Measurements from ENCODE around the gene ITGBL1. TPM values are rescaled to one million over a fixed set of nuclear protein-coding genes. Genes with fewer than 3 reads are reported as not detected.

Gene ITGBL1
- total and polyA plus RNA-seq, 2 experiments from 2014 or later: 0.29 TPM; not detected in 1

DNA sequence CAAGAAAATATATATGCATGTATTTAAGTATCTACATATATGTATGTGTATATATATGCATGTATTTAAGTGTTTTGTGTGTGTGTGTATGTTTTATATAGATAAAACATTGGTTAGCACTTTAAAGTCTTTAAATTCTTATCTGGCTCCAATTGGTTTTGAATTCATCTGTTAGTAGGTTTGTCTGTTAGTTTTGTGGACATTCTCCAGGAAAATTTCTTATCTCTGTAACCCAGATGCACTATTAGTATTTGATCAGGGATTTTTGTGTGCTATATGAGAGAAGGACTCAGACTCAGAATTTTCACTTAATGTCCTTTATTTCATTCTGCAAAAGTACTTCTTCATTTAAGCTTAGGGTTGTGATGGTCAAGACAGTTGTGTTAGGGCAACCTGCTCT, 103.1 kb downstream of the ITGBL1 start:
- Histone ChIP-seq H3K4me3 (no peak overlapping the region), H3K4me1 (ENCODE audit: insufficient read depth) (no peaks in the 10 kb centered on the region), H2AFZ (no peak overlapping the region), H3K36me3 (ENCODE audit: insufficient read depth) (no peaks in the 10 kb centered on the region), H3K27ac (ENCODE audit: low read depth) (no peak overlapping the region), H4K20me1 (replicated peaks; ENCODE audit: insufficient read depth) (no peaks in the 10 kb centered on the region), H3K79me2 (replicated peaks; ENCODE audit: insufficient read depth) (no peaks in the 10 kb centered on the region), H3K4me2 (no peak overlapping the region), H3K27me3 (ENCODE audit: insufficient read depth) (no peaks in the 10 kb centered on the region), H3K9me2 (ENCODE audit: insufficient read depth) (no peaks in the 10 kb centered on the region), H3F3A (replicated peaks; ENCODE audit: low read depth) (no peaks in the 10 kb centered on the region)
- Mint-ChIP-seq H3K27ac (no peak overlapping the region), H3K9me3 (no peaks in the 10 kb centered on the region), H3K36me3 (ENCODE audit: low read depth) (no peaks in the 10 kb centered on the region), H3K4me3 (no peak overlapping the region), H3K4me1 (peaks cover 9% of the 10 kb centered on the region; the same call in 2 of the 3 replicates), H3K27me3 (ENCODE audit: insufficient read depth, low read depth, poor library complexity) (peaks cover 3% of the 10 kb centered on the region)
- DNase-seq (ENCODE audit: low spot score) (no peak), ATAC-seq (no peak)
- TF ChIP-seq EZH2 (IDR thresholded peaks at IDR 0.05; ENCODE audit: low read depth, unreplicated experiment): no peak
- TF ChIP-seq, protein P1, sequence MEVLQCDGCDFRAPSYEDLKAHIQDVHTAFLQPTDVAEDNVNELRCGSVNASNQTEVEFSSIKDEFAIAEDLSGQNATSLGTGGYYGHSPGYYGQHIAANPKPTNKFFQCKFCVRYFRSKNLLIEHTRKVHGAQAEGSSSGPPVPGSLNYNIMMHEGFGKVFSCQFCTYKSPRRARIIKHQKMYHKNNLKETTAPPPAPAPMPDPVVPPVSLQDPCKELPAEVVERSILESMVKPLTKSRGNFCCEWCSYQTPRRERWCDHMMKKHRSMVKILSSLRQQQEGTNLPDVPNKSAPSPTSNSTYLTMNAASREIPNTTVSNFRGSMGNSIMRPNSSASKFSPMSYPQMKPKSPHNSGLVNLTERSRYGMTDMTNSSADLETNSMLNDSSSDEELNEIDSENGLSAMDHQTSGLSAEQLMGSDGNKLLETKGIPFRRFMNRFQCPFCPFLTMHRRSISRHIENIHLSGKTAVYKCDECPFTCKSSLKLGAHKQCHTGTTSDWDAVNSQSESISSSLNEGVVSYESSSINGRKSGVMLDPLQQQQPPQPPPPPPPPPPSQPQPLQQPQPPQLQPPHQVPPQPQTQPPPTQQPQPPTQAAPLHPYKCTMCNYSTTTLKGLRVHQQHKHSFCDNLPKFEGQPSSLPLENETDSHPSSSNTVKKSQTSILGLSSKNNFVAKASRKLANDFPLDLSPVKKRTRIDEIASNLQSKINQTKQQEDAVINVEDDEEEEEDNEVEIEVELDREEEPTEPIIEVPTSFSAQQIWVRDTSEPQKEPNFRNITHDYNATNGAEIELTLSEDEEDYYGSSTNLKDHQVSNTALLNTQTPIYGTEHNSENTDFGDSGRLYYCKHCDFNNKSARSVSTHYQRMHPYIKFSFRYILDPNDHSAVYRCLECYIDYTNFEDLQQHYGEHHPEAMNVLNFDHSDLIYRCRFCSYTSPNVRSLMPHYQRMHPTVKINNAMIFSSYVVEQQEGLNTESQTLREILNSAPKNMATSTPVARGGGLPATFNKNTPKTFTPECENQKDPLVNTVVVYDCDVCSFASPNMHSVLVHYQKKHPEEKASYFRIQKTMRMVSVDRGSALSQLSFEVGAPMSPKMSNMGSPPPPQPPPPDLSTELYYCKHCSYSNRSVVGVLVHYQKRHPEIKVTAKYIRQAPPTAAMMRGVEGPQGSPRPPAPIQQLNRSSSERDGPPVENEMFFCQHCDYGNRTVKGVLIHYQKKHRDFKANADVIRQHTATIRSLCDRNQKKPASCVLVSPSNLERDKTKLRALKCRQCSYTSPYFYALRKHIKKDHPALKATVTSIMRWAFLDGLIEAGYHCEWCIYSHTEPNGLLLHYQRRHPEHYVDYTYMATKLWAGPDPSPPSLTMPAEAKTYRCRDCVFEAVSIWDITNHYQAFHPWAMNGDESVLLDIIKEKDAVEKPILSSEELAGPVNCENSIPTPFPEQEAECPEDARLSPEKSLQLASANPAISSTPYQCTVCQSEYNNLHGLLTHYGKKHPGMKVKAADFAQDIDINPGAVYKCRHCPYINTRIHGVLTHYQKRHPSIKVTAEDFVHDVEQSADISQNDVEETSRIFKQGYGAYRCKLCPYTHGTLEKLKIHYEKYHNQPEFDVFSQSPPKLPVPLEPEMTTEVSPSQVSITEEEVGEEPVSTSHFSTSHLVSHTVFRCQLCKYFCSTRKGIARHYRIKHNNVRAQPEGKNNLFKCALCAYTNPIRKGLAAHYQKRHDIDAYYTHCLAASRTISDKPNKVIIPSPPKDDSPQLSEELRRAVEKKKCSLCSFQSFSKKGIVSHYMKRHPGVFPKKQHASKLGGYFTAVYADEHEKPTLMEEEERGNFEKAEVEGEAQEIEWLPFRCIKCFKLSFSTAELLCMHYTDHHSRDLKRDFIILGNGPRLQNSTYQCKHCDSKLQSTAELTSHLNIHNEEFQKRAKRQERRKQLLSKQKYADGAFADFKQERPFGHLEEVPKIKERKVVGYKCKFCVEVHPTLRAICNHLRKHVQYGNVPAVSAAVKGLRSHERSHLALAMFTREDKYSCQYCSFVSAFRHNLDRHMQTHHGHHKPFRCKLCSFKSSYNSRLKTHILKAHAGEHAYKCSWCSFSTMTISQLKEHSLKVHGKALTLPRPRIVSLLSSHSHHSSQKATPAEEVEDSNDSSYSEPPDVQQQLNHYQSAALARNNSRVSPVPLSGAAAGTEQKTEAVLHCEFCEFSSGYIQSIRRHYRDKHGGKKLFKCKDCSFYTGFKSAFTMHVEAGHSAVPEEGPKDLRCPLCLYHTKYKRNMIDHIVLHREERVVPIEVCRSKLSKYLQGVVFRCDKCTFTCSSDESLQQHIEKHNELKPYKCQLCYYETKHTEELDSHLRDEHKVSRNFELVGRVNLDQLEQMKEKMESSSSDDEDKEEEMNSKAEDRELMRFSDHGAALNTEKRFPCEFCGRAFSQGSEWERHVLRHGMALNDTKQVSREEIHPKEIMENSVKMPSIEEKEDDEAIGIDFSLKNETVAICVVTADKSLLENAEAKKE (CRISPR knock-in tag; IDR thresholded peaks at IDR 0.05): no peak

DNA sequence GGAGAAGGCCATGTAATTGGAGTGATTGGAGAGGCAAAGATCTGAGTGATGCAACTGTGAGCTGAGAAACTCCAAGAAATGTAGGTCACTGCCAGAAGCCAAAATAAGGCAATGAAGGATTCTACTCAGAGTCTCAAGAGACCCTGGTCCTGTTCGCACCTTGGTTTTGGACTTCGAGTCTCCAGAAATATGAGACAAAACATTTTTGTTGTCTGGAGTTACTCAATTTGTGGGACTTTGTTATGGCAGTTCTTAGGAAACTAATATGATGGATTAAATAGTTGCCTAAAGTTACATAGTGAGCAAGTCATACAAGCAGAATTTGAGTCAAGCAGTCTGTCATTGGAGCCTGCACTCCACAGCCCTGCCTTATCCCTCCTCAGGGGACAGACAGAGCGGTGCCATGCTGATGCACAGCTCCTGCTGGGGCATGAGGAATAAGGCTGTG, 104.2 kb downstream of the ITGBL1 start:
- Mint-ChIP-seq H3K4me3 (no peak overlapping the region), H3K27me3 (ENCODE audit: insufficient read depth, low read depth, poor library complexity) (peaks cover 3% of the 10 kb centered on the region), H3K36me3 (ENCODE audit: low read depth) (no peaks in the 10 kb centered on the region), H3K27ac (no peak overlapping the region; the same call in 1 of the 2 replicates), H3K9me3 (no peaks in the 10 kb centered on the region), H3K4me1 (peaks cover 9% of the 10 kb centered on the region; the same call in 2 of the 3 replicates)
- Histone ChIP-seq H3K27me3 (ENCODE audit: insufficient read depth) (no peaks in the 10 kb centered on the region), H3K4me2 (no peak overlapping the region), H3F3A (replicated peaks; ENCODE audit: low read depth) (no peaks in the 10 kb centered on the region), H2AFZ (no peak overlapping the region), H4K20me1 (replicated peaks; ENCODE audit: insufficient read depth) (no peaks in the 10 kb centered on the region), H3K4me3 (no peak overlapping the region), H3K36me3 (ENCODE audit: insufficient read depth) (no peaks in the 10 kb centered on the region), H3K79me2 (replicated peaks; ENCODE audit: insufficient read depth) (no peaks in the 10 kb centered on the region), H3K9me2 (ENCODE audit: insufficient read depth) (no peaks in the 10 kb centered on the region), H3K4me1 (ENCODE audit: insufficient read depth) (no peaks in the 10 kb centered on the region), H3K27ac (ENCODE audit: low read depth) (no peak overlapping the region)
- no peak for DNase-seq (ENCODE audit: low spot score)
- ATAC-seq: no peak
- TF ChIP-seq POLR2AphosphoS5 (IDR thresholded peaks at IDR 0.05; ENCODE audit: low read depth): no peak
- TF ChIP-seq CREB1 (CRISPR knock-in tag; IDR thresholded peaks at IDR 0.05; ENCODE audit: low read depth): no peak
- no peak for TF ChIP-seq EZH2 (IDR thresholded peaks at IDR 0.05; ENCODE audit: low read depth, unreplicated experiment)
- no peak for TF ChIP-seq EZH2phosphoT487 (IDR thresholded peaks at IDR 0.05; ENCODE audit: unreplicated experiment)
- no peak for TF ChIP-seq NANOG (IDR thresholded peaks at IDR 0.05; ENCODE audit: borderline replicate concordance)
- TF ChIP-seq, protein P1 (CRISPR knock-in tag; IDR thresholded peaks at IDR 0.05): no peak
- TF ChIP-seq ZNF114 (CRISPR knock-in tag; IDR thresholded peaks at IDR 0.05): no peak

All from GM23338 (cell line).